ENCODE data around the gene ZMYND11.

Gene ZMYND11

DNA sequence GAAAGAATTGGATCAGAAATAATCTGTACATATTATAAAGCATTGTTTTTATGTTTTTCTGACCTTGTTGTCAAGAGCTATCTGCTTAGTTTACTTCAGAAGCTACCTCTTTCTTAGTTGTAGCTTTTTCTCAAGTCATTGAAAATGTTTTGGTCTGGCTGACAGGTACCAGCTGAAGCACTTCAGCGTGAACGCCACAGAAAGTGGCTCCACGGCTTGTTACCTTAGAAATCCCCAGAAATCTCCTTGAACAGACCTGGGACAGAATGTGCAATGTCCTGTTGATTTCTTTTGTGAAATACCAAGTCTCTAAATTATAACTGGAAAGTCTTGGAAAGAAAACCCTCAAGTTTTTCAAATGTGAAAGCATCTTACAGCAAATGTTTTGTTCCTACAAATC lies 96.8 kb downstream of the ZMYND11 start:
- Histone ChIP-seq H3F3A (ENCODE audit: control insufficient read depth, insufficient read depth) (no peaks in the 10 kb centered on the region), H3K79me2 (ENCODE audit: control insufficient read depth, low read length) (no peaks in the 10 kb centered on the region), H3K9me2 (replicated peaks; ENCODE audit: control insufficient read depth, low read length) (no peaks in the 10 kb centered on the region), H3K4me2 (ENCODE audit: low read length) (no peak overlapping the region), H3K27ac (ENCODE audit: low read depth, low read length) (no peak overlapping the region), H3K36me3 (ENCODE audit: control insufficient read depth, low read length) (no peaks in the 10 kb centered on the region), H3K9me3 (ENCODE audit: control insufficient read depth, insufficient read depth, low read length) (no peaks in the 10 kb centered on the region), H3K4me1 (ENCODE audit: control insufficient read depth, low read length) (peaks cover 16% of the 10 kb centered on the region), H4K20me1 (ENCODE audit: control insufficient read depth, insufficient read depth, low read depth, low read length) (no peaks in the 10 kb centered on the region), H3K4me3 (ENCODE audit: low read length) (no peak overlapping the region), H3K27me3 (ENCODE audit: control insufficient read depth, low read length) (peaks cover 8% of the 10 kb centered on the region)
- TF ChIP-seq EZH2phosphoT487 (IDR thresholded peaks at IDR 0.05; ENCODE audit: borderline replicate concordance, low read length) = no peak
- TF ChIP-seq, protein P1, sequence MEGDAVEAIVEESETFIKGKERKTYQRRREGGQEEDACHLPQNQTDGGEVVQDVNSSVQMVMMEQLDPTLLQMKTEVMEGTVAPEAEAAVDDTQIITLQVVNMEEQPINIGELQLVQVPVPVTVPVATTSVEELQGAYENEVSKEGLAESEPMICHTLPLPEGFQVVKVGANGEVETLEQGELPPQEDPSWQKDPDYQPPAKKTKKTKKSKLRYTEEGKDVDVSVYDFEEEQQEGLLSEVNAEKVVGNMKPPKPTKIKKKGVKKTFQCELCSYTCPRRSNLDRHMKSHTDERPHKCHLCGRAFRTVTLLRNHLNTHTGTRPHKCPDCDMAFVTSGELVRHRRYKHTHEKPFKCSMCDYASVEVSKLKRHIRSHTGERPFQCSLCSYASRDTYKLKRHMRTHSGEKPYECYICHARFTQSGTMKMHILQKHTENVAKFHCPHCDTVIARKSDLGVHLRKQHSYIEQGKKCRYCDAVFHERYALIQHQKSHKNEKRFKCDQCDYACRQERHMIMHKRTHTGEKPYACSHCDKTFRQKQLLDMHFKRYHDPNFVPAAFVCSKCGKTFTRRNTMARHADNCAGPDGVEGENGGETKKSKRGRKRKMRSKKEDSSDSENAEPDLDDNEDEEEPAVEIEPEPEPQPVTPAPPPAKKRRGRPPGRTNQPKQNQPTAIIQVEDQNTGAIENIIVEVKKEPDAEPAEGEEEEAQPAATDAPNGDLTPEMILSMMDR (IDR thresholded peaks at IDR 0.05; ENCODE audit: low read depth, low read length, poor library complexity, severe bottlenecking) = no peak

DNA sequence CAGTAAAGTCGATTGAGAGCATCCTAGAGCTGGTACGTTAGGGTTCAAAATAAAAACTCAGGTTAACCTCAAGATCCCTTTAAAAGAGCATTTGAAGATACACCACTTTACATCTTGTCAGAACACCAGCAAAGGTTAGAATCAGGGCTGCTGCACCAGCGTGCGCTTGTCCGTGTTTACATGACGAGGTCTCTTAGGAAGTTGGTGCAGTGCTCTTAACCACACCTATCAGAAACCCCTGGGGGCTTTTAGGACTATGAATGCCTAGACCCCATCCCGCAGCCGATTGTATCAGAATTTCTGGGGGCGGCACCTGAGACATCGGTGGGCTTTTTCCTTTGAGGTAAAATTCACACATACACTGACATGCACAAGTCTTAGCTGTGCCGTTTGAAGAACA lies 97.6 kb downstream of the ZMYND11 start:
- TF ChIP-seq, protein P1 (IDR thresholded peaks at IDR 0.05; ENCODE audit: low read depth, low read length, poor library complexity, severe bottlenecking) = no peak
- TF ChIP-seq EZH2phosphoT487 (IDR thresholded peaks at IDR 0.05; ENCODE audit: borderline replicate concordance, low read length) = no peak
- no peak overlapping the region for H3K27ac ChIP-seq (ENCODE audit: low read depth, low read length)
- no peaks in the 10 kb centered on the region for H3K36me3 ChIP-seq (ENCODE audit: control insufficient read depth, low read length)

DNA sequence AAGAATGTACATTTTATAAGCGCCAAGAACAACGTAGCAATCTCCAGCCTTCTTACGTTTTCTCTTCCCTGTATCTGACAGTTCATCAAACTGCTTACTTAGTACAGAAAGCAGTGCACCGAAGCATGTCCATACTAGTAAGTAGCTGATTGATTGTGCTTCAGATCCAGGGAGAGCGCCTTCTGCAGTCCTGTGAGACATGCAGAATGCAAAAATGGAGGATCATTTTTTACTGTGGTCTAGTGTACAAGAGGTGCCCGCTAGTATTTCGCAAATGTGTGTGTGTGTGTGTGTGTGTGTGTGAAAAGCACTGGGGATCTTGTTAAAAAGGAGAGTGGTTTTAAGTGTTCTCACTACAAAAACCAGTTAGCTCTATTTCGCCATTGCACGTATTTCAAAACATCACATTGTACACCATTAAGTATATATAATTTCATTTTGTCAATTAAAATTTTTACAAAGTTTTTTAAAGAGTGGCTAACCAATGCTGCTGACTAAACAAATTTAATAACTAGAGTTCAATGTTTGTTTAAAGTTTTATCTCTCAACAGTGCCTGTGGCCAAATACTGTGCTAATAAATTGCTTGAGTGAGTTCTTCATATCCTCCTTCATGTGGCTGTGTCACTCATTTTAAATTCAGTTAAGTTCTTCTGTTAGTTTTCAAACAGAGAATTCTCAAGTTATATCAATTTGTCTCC lies 99.6 kb downstream of the ZMYND11 start:
- H3K4me3 ChIP-seq (ENCODE audit: low read length) = no peak overlapping the region
- H3K4me1 ChIP-seq (ENCODE audit: control insufficient read depth, low read length) = peaks cover 24% of the 10 kb centered on the region
- no peaks in the 10 kb centered on the region for H3K27me3 ChIP-seq (ENCODE audit: control insufficient read depth, low read length)
- H3K9me2 ChIP-seq (replicated peaks; ENCODE audit: control insufficient read depth, low read length) = no peaks in the 10 kb centered on the region
- H3K9me3 ChIP-seq (ENCODE audit: control insufficient read depth, insufficient read depth, low read length) = no peaks in the 10 kb centered on the region
- no peak overlapping the region for H3K4me2 ChIP-seq (ENCODE audit: low read length)
- no peaks in the 10 kb centered on the region for H4K20me1 ChIP-seq (ENCODE audit: control insufficient read depth, insufficient read depth, low read depth, low read length)
- TF ChIP-seq EZH2phosphoT487 (IDR thresholded peaks at IDR 0.05; ENCODE audit: borderline replicate concordance, low read length) = no peak
- TF ChIP-seq, protein P1 (IDR thresholded peaks at IDR 0.05; ENCODE audit: low read depth, low read length, poor library complexity, severe bottlenecking) = no peak
- no peak overlapping the region for H3K27ac ChIP-seq (ENCODE audit: low read depth, low read length)
- no peaks in the 10 kb centered on the region for H3K36me3 ChIP-seq (ENCODE audit: control insufficient read depth, low read length)
- H3K79me2 ChIP-seq (ENCODE audit: control insufficient read depth, low read length) = no peaks in the 10 kb centered on the region
- H3F3A ChIP-seq (ENCODE audit: control insufficient read depth, insufficient read depth) = no peaks in the 10 kb centered on the region

More for the DNA sequence above, 97.6 kb downstream of the ZMYND11 start:
- Histone ChIP-seq H3K79me2 (ENCODE audit: control insufficient read depth, low read length) (no peaks in the 10 kb centered on the region), H3K27me3 (ENCODE audit: control insufficient read depth, low read length) (peaks cover 4% of the 10 kb centered on the region; the same call in 1 of the 2 replicates), H3K9me2 (replicated peaks; ENCODE audit: control insufficient read depth, low read length) (no peaks in the 10 kb centered on the region), H4K20me1 (ENCODE audit: control insufficient read depth, insufficient read depth, low read depth, low read length) (no peaks in the 10 kb centered on the region), H3K4me1 (ENCODE audit: control insufficient read depth, low read length) (peaks cover 23% of the 10 kb centered on the region), H3F3A (ENCODE audit: control insufficient read depth, insufficient read depth) (no peaks in the 10 kb centered on the region), H3K4me3 (ENCODE audit: low read length) (no peak overlapping the region), H3K4me2 (ENCODE audit: low read length) (no peak overlapping the region), H3K9me3 (ENCODE audit: control insufficient read depth, insufficient read depth, low read length) (no peaks in the 10 kb centered on the region)
